Renal cortical epithelial cell (primary cell): ENCODE measurements around the gene SH2D4B. TPM values are rescaled to one million over a fixed set of nuclear protein-coding genes. Genes with fewer than 3 reads are reported as not detected.
"Not testable (repeated sequence)": the region's sequence is repeated elsewhere in the genome, so short reads cannot be mapped to it uniquely, and the experiment has no call there.

ENCODE experiments used
- DNase-seq: peaks from one replicate; pipeline ENCODE4 v3.0.0-alpha.2; 2011; ENCODE audit warnings: low read depth
- total RNA-seq: library from RNA; depleted of rRNA; stranded (reverse); fragments of >200 nt; gene quantifications from 2 replicates; pipeline ENCODE4 v1.2.3, GENCODE V29; 2014

SH2D4B gene
- total RNA-seq, 1 donor from 2014 or later, result under 0.01 TPM

GRCh38 chr10:80542652-80543318 is 5.1 kb downstream of the SH2D4B start:
- DNase-seq, result no peak

DNA sequence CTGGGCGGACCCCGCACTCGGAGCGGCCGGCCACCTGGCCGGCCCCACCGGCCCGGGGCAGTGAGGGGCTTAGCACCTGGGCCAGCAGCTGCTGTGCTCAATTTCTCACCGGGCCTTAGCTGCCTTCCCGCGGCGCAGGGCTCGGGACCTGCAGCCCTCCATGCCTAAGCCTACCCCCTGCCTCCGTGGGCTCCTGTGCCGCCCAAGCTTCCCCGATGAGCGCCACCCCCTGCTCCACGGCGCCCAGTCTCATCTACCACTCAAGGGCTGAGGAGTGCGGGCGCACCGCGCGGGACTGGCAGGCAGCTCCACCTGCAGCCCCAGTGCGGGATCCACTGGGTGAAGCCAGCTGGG is 5.6 kb downstream of the SH2D4B start:
- not testable (repeated sequence) for DNase-seq

DNA sequence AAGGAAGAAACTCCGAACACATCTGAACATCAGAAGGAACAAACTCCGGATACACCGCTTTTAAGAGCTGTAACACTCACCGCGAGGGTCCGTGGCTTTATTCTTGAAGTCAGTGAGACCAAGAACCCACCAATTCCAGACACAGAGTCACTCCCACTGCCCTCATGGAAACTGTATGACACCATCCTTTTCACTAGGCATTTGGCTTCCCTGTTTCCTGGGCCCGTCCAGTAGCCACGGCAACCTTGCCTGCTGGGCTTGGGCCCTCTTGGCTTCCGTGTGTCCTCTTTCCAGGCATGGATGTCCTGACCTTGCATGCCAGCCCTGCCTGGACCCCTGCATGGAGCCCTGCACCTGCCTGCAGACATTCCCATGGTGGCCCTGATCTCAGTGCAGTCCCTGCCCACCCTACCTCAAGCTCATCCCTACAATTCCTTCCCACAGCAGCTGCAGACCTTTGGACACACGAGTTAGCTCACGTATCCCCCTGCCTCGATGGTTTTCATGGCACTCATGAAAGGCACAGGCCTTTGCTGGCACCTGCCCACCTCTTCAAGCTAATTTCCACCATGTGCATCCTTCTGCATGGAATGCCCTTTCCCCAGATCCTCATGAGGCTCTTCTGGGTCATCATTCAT is 6.7 kb downstream of the SH2D4B start:
- no peak for DNase-seq

- DNase-seq, result no peak
Observed at GRCh38 chr10:80545258-80545881, 7.7 kb downstream of the SH2D4B start.

DNA sequence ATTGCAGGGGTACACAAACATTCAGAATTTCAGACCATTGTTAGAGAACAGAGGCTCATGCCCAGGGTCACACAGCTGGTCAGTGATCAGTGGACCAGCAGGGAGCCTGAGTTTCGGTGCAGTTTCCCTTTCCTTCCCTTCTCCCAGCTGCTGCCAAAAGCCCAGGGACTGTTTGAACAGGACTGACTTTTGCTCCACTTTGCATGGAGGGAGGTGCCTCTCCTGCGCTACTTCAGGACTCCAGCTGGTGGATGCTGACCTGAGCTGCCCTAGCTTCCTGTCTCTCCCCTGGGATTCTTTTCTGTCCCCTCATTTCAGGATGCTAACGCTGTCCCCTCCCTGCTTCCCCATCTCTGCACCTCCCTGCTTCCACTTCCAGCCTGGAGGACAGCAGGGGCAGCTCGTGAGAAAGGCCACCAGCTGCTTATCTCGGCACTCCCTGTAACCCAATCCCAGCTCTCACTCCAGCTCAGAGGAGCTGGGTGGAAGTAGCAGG is 14.5 kb downstream of the SH2D4B start:
- no peak for DNase-seq

- DNase-seq, result no peak
Observed at GRCh38 chr10:80553436-80553835, 15.7 kb downstream of the SH2D4B start.

DNA sequence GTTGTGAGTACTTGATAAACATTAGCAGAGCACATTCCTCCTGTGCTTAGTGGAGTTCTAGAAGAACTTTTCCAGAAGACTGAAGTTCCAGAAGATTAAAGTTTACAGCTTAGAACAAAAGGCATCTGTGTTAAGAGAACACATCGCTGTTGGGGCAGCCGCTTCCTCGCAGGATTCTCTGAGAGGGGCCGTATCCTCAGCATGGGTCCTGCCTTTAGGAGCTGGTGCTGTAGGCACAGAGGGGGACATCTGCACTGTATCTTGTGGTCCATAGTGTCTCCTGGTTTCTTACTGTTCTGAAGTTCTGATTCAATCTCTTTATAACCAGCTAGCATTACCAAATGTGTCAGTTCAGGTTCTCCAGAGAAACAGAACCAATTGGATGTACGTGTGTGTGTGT is 16.3 kb downstream of the SH2D4B start:
- DNase-seq, result no peak

GRCh38 chr10:80555415-80555814 is 17.7 kb downstream of the SH2D4B start:
- no peak for DNase-seq

GRCh38 chr10:80561950-80562349 is 24.2 kb downstream of the SH2D4B start:
- no peak for DNase-seq

- no peak for DNase-seq
Observed at GRCh38 chr10:80567292-80567691, 29.6 kb downstream of the SH2D4B start.

GRCh38 chr10:80569131-80569895 is 31.6 kb downstream of the SH2D4B start:
- no peak for DNase-seq

GRCh38 chr10:80571352-80571751 is 33.6 kb downstream of the SH2D4B start:
- DNase-seq, result no peak

DNA sequence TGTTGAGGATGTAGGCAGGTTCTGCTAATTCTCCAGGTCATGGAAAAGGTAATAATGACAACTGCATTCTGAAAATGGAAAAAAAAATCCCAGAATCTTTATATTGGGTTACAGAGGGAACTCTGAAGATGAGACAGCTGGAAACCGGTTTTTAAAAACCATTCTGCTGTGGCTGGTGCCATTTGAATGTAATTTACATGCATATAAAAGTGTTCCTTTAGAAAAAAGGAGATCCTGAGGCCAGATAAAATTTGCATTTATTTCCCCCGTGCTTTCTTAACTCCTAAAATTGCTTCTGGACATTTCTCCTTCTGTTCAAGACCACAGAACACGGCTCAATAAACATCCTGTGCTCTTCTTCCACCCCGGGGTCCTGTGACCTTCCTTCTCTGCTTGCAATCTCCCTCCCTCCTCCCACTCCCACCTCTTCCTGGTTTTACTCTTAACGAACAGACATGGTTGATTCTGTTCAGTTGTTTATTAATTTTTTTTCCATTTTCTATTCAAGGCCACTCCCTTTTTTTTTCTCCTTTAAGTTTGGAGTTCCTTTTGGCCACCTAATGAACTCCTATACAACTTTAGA is 41.6 kb downstream of the SH2D4B start:
- DNase-seq, result no peak

- no peak for DNase-seq
Observed at GRCh38 chr10:80579849-80580637, 42.3 kb downstream of the SH2D4B start.

DNA sequence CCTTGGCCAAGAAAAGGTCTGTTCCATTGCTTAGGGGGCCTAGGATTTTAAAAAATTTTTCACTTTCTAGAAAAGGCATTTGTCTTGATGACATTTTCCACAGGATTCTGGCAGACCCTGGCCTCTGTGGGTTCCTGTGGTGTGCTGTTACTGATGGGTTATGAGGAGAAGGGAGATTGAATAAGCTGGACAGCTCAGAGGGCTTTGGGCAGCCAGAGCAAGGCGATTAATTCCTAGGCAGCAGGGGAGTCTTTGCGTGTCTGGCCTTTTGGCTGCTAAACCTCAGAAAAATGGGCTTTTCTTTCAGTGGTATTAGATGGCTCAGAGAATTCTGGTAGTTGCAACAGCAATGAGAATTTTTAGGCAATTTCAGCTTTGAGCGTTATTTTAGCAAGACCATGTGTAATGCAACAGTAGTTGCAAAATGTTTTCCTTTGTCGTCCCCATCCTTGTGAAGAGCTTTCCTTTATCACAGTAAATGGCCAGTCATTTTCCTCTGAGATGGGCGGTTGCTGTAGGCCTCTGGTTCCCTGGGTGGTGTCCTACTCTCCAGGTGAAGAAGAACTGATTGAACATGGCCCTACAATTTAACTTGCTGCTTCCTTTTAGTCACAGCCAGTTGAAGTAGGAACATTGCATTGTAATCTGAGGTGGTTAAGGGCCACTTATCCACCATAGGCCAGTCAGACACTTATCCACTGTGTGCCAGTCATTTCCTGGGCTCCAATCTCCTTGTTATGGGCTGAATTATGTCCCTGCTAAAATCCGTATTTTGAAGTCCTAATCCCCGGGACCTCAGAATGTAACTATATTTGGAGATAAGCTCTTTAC is 43.2 kb downstream of the SH2D4B start:
- DNase-seq, result no peak

DNA sequence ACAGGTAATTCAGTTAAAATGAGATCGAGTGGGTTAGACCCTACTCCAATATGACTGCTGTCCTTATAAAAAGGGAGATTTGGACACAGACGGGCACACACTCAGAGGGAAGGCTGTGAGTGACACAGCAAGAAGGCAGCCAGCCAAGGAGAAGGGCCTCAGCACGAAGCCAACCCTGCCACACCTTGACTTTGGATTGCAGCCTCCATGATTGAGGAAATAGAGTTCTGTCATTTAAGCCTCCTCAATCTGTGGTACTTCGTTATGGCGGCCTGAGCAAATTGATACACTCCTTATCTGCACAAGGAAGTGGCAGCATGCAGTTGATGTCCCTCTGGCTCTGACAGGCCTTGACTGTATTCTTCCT is 43.8 kb downstream of the SH2D4B start:
- no peak for DNase-seq

- DNase-seq, result no peak
Observed at GRCh38 chr10:80582286-80582960, 44.7 kb downstream of the SH2D4B start.

DNA sequence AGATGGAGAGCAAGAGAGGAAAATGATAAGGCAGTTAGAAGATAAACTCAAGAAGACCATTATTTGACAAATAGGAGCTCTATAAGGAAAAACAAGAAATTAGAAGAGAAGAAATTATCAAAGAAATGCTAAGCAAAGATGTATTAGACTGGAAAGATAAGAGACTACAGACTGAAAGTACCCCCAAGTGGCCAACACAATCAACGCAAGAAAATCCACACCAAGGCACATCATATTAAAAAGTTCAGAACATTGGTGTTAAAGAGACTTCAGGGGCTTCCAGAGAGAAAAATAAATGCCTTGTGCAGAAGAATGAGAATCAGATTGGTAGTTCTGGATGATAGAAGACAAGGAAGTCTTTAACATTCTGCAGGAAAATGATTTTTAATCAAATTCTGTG is 46.0 kb downstream of the SH2D4B start:
- no peak for DNase-seq

DNA sequence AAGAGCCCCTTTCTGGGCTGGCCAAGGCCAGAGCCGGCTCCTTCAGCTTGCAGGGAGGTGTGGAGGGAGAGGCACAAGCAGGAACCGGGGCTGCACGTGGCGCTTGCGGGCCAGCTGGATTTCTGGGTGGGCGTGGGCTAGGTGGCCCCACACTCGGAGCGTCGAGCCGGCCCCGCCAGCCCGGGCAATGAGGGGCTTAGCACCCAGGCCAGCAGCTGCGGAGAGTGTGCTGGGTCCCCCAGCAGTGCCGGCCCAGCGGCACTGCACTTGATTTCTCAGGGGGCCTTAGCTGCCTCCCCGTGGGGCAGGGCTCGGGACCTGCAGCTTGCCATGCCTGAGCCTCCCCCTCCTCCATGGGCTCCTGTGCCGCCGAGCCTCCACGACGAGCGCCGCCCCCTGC is 48.1 kb downstream of the SH2D4B start:
- no peak for DNase-seq

DNA sequence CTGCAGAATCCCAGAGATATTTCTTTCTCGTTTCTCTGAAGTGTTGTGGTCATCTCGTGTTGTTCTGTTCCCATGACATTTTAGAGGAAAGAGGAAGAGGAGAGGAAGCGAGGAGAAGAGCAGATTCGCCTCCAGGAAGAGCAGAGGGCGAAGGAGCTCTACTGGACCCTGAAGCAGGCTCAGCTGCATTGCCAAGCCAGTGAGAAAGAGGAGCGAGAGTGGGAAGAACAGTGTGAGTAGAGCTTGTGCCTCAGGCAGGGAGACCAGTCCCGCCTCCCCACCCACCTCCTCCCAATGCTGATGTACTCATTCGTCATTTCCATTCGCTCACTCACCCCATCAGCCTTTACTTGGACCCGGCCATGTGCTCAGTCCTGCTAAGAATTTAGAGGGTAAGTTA is 50.8 kb downstream of the SH2D4B start:
- DNase-seq, result no peak
